ENCODE data around the gene BMPR1A. TPM values are rescaled to one million over a fixed set of nuclear protein-coding genes. Genes with fewer than 3 reads are reported as not detected.

BMPR1A gene
- total RNA-seq, 1 donor from 2014 or later = 84.7 TPM

DNA sequence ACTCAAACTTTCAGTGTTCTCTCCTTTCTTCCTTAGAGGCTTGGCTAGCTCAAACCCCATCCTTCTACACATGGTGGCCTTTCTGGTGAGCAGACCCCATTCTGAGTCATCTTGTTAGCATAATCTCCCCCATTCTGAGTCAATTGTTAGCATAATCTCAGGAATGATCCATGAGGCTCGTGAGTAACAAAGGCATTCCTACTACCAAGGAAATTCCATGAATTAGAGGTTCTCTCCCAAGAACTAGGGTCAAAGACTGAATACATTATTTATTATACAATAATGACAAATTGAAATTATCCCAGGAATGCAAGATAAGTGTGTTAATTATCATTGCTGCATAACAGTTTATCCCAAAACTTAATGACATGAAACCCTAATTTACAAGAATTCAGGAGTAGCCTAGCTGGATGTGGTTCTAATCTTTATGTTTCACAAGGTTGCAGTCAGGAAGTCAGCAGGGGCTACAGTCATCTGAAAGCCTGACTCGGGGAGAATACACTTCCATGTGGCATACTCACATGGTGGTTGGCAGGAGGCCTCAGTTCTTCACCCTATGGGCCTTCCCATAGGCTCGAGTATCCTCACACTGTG, 100.8 kb downstream of the BMPR1A start:
- Mint-ChIP-seq H3K4me3 (no peak overlapping the region), H3K27ac (no peak overlapping the region), H3K36me3 (peaks cover 37% of the 10 kb centered on the region), H3K9me3 (peaks cover 4% of the 10 kb centered on the region), H3K27me3 (no peaks in the 10 kb centered on the region), H3K4me1 (ENCODE audit: unreplicated experiment) (peaks cover 11% of the 10 kb centered on the region)
- TF ChIP-seq, protein P1, sequence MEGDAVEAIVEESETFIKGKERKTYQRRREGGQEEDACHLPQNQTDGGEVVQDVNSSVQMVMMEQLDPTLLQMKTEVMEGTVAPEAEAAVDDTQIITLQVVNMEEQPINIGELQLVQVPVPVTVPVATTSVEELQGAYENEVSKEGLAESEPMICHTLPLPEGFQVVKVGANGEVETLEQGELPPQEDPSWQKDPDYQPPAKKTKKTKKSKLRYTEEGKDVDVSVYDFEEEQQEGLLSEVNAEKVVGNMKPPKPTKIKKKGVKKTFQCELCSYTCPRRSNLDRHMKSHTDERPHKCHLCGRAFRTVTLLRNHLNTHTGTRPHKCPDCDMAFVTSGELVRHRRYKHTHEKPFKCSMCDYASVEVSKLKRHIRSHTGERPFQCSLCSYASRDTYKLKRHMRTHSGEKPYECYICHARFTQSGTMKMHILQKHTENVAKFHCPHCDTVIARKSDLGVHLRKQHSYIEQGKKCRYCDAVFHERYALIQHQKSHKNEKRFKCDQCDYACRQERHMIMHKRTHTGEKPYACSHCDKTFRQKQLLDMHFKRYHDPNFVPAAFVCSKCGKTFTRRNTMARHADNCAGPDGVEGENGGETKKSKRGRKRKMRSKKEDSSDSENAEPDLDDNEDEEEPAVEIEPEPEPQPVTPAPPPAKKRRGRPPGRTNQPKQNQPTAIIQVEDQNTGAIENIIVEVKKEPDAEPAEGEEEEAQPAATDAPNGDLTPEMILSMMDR (conservative IDR thresholded peaks at IDR 0.05) = no peak
- no peak for DNase-seq (ENCODE audit: extremely low spot score, unreplicated experiment)

DNA sequence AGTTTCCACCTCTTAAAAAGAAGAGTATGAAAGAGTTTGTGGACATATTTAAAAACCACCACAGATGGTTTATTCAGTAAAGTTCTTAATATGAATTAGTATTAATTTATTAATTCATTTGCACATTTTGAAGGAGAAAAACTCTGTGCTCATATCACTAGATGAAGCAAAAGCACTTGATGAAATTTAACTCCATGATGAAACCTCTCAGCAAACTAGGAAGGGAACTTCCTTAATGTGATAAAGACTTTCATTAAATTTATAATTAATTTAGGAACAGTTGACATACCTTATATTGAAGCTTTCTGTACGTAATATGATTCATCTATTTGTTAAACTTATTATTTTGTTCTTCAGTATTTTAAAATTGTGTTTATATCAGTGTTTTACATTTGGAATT, 101.6 kb downstream of the BMPR1A start:
- peaks cover 37% of the 10 kb centered on the region for H3K36me3 Mint-ChIP-seq
- TF ChIP-seq, protein P1 (conservative IDR thresholded peaks at IDR 0.05) = no peak
- peaks cover 4% of the 10 kb centered on the region for H3K9me3 Mint-ChIP-seq
- H3K27me3 Mint-ChIP-seq = no peaks in the 10 kb centered on the region
- peaks cover 17% of the 10 kb centered on the region for H3K4me1 Mint-ChIP-seq (ENCODE audit: unreplicated experiment)
- H3K4me3 Mint-ChIP-seq = no peak overlapping the region
- DNase-seq (ENCODE audit: extremely low spot score, unreplicated experiment) = no peak
- no peak overlapping the region for H3K27ac Mint-ChIP-seq

DNA sequence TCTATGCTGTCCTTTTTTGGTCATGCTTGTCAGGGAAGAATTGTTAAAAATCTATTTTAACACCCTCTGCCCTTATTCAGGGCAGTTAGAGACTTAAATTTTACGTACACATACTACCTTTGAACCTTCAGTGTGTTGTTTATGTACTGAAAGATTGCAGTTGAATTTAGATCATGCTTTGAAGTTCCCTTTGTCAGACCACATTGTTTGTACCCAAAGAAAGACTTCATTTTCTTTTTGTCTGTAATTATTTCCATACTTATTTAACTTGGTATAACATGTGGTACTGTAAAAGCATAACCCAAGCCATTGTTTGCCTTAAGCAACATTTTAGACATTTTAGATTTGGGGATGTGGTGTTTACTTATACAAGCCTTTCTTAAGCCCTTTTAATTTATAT, 104.9 kb downstream of the BMPR1A start:
- Mint-ChIP-seq H3K36me3 (peaks cover 33% of the 10 kb centered on the region), H3K27ac (no peak overlapping the region), H3K27me3 (no peaks in the 10 kb centered on the region), H3K9me3 (no peaks in the 10 kb centered on the region), H3K4me3 (no peak overlapping the region), H3K4me1 (ENCODE audit: unreplicated experiment) (peaks cover 46% of the 10 kb centered on the region)
- TF ChIP-seq, protein P1 (conservative IDR thresholded peaks at IDR 0.05) = no peak
- DNase-seq (ENCODE audit: extremely low spot score, unreplicated experiment) = no peak

DNA sequence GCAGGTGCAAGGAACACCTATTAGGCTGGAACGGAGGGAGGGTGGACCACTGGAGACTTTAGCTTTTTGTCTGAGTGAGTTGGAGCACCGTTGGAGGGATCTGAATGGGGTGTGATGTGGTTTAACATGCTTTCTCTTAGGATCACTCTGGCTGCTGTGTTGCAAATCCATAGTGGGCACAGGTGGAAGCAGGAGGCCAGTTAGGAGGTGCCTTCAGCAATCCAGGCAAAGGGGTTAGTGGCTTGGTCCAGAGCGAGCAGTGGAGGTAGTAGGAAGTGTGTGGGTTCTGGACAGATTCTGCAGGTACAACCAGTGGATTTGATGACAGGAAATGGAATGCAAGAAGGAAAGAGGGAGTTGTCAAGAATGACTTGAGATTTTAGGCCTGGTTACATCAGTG, 106.0 kb downstream of the BMPR1A start:
- peak overlapping the region; percentile 71 for H3K27ac Mint-ChIP-seq
- TF ChIP-seq, protein P1 (conservative IDR thresholded peaks at IDR 0.05) = no peak
- peak overlapping the region; percentile 4 for H3K4me3 Mint-ChIP-seq
- no peak for DNase-seq (ENCODE audit: extremely low spot score, unreplicated experiment)
- H3K36me3 Mint-ChIP-seq = peaks cover 26% of the 10 kb centered on the region
- peaks cover 43% of the 10 kb centered on the region for H3K4me1 Mint-ChIP-seq (ENCODE audit: unreplicated experiment)
- no peaks in the 10 kb centered on the region for H3K9me3 Mint-ChIP-seq
- H3K27me3 Mint-ChIP-seq = no peaks in the 10 kb centered on the region

DNA sequence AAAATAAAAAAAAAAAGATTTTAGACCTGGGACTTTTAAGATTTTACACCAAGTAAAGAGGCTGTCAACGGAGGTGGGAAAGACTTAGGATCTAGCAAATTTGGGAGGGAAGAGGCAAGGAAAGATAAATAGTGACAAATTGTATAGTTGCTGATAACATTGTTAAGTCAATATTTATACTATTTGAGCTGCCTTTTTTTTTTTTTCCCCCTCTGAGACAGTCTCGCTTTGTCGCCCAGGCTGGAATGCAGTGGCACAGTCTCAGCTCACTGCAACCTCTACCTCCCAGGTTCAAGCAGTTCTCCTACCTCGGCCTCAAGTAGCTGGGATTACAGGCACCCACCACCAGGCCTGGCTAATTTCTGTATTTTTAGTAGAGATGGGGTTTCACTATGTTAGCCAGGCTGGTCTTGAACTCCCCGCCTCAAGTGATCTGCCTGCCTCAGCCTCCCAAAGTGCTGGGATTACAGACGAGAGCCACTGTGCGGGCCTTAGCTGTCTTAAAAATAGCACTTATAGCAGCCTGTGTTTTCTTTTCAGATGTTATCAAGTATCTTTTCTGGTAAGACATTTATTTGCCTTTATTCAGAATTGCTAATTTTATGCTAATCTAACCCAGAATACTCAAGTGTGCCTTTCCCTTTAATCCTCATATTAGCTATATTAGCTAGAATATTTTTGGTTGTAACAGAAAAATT, 106.5 kb downstream of the BMPR1A start:
- H3K36me3 Mint-ChIP-seq = peaks cover 26% of the 10 kb centered on the region
- H3K9me3 Mint-ChIP-seq = no peaks in the 10 kb centered on the region
- TF ChIP-seq, protein P1 (conservative IDR thresholded peaks at IDR 0.05) = no peak
- peak overlapping the region; percentile 93 for H3K27ac Mint-ChIP-seq
- peaks cover 48% of the 10 kb centered on the region for H3K4me1 Mint-ChIP-seq (ENCODE audit: unreplicated experiment)
- no peaks in the 10 kb centered on the region for H3K27me3 Mint-ChIP-seq
- no peak overlapping the region for H3K4me3 Mint-ChIP-seq
- DNase-seq (ENCODE audit: extremely low spot score, unreplicated experiment) = no peak
